ENCODE results near the gene BPIFB3.

GRCh38 chr20:33108661-33109060 is 55.0 kb downstream of the BPIFB3 start:
- TF ChIP-seq, protein P1, sequence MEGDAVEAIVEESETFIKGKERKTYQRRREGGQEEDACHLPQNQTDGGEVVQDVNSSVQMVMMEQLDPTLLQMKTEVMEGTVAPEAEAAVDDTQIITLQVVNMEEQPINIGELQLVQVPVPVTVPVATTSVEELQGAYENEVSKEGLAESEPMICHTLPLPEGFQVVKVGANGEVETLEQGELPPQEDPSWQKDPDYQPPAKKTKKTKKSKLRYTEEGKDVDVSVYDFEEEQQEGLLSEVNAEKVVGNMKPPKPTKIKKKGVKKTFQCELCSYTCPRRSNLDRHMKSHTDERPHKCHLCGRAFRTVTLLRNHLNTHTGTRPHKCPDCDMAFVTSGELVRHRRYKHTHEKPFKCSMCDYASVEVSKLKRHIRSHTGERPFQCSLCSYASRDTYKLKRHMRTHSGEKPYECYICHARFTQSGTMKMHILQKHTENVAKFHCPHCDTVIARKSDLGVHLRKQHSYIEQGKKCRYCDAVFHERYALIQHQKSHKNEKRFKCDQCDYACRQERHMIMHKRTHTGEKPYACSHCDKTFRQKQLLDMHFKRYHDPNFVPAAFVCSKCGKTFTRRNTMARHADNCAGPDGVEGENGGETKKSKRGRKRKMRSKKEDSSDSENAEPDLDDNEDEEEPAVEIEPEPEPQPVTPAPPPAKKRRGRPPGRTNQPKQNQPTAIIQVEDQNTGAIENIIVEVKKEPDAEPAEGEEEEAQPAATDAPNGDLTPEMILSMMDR (IDR thresholded peaks at IDR 0.05; ENCODE audit: poor library complexity), result no peak
- TF ChIP-seq EZH2 (IDR thresholded peaks at IDR 0.05; ENCODE audit: borderline replicate concordance), result no peak
- TF ChIP-seq EZH2phosphoT487 (IDR thresholded peaks at IDR 0.05; ENCODE audit: low read depth, severe bottlenecking, unreplicated experiment), result no peak
